Peyer's patch (tissue), 4 donors: ENCODE measurements around the gene ATG5.

Experiments used
- CTCF ChIP-seq, 6 experiments: fragments of 450-650 bp in 4 of 6; fragments of 200-600 bp in 2 of 6; sonication (generic) in 1 of 6; IDR thresholded peaks; one replicate each; pipeline ENCODE4 v1.5.1; 2017 to 2019; ENCODE audit warnings: antibody characterized with exemption in 6 of 6, mild to moderate bottlenecking in 3 of 6, moderate library complexity in 1 of 6
- POLR2A ChIP-seq, 2 donors: fragments of 450-650 bp; IDR thresholded peaks; one replicate each; pipeline ENCODE4 v1.5.1; 2017; ENCODE audit warnings: antibody characterized with exemption in 2 of 2, mild to moderate bottlenecking in 2 of 2, moderate library complexity in 2 of 2

GRCh38 chr6:106270414-106270813, 55.1 kb downstream of the ATG5 start:
- TF ChIP-seq POLR2A (IDR thresholded peaks at IDR 0.05) (no peak), CTCF (IDR thresholded peaks at IDR 0.05) (no peak)
